Esophagus muscularis mucosa (tissue), 4 donors: ENCODE data around the gene ZNF341. TPM values are rescaled to one million over a fixed set of nuclear protein-coding genes. Genes with fewer than 3 reads are reported as not detected.

ENCODE experiments used
- DNase-seq: peaks from one replicate; pipeline ENCODE4 v3.0.0-alpha.2; 2017; ENCODE audit errors: extremely low spot score
- H3K27ac ChIP-seq, 4 donors: fragments of 200-600 bp; sonication (generic); replicated peaks in 1 of 4; 1 replicate in 3 of 4; 2 replicates in 1 of 4; pipeline ENCODE4 v1.5.1; 2016 to 2019; ENCODE audit warnings: mild to moderate bottlenecking in 1 of 4
- H3K27me3 ChIP-seq, 4 donors: fragments of 200-600 bp; sonication (generic); one replicate each; pipeline versions ENCODE4 v1.5.1 to v1.6.0; 2016 to 2019
- H3K36me3 ChIP-seq, 4 donors: fragments of 200-600 bp; sonication (generic); one replicate each; pipeline ENCODE4 v1.5.1; 2016 to 2019
- H3K4me1 ChIP-seq, 4 donors: fragments of 200-600 bp; sonication (generic); one replicate each; pipeline ENCODE4 v1.5.1; 2016 to 2019
- H3K4me3 ChIP-seq, 4 donors: fragments of 200-600 bp; sonication (generic); 1 replicate in 2 of 4; 2 replicates in 2 of 4; pipeline ENCODE4 v1.5.1; 2016 to 2019; ENCODE audit warnings: mild to moderate bottlenecking in 4 of 4, moderate library complexity in 1 of 4
- H3K9me3 ChIP-seq, 4 donors: fragments of 200-600 bp; sonication (generic); 1 replicate in 3 of 4; 2 replicates in 1 of 4; pipeline ENCODE4 v1.5.1; 2016 to 2019
- CTCF ChIP-seq, 3 experiments: fragments of 200-600 bp in 2 of 3; fragments of 450-650 bp in 1 of 3; sonication (generic) in 2 of 3; IDR thresholded peaks; one replicate each; pipeline ENCODE4 v1.5.1; 2017 to 2019; ENCODE audit warnings: antibody characterized with exemption in 3 of 3, mild to moderate bottlenecking in 2 of 3, moderate library complexity in 1 of 3
- EP300 ChIP-seq: sonication (generic); formaldehyde crosslinking; IDR thresholded peaks from one replicate; pipeline ENCODE4 v1.6.1; 2017; ENCODE audit warnings: antibody characterized with exemption
- POLR2A ChIP-seq: fragments of 450-650 bp; IDR thresholded peaks from one replicate; pipeline ENCODE4 v1.6.1; 2017; ENCODE audit warnings: antibody characterized with exemption, moderate library complexity, mild to moderate bottlenecking, low read depth
- POLR2AphosphoS5 ChIP-seq, 2 donors: sonication (generic); formaldehyde crosslinking; IDR thresholded peaks; one replicate each; pipeline ENCODE4 v1.6.1; 2017; ENCODE audit warnings: antibody characterized with exemption in 2 of 2
- WGBS: methylation state at CpG from one replicate; pipeline ENCODE4 v1.1.5; 2018; 5-methylcytosine and 5-hydroxymethylcytosine counted together
- intact Hi-C: fragments of 100-400 bp; cut with DNase I; formaldehyde crosslinking; loops from one replicate; pipeline ENCODE4 v1.15.1; 2023
- total RNA-seq, 4 donors: library from RNA; depleted of rRNA; stranded (reverse); fragments of >200 nt; gene quantifications; one replicate each; pipeline versions ENCODE4 v1.1.0 to v1.2.1, GENCODE V29; 2016

The ZNF341 gene
- total RNA-seq, 4 donors from 2014 or later, result 1.7 to 4.2 (median 3.4) TPM

- intact Hi-C loops, result no loop called here
- peak overlapping the region; percentile 14 to 80 (median 74) for H3K27ac ChIP-seq
- no peaks in the 10 kb centered on the region for H3K9me3 ChIP-seq
- peaks cover 20 to 35% (median 23%) of the 10 kb centered on the region in 4 donors for H3K4me1 ChIP-seq
- DNase-seq, result no peak
- no peak overlapping the region for H3K4me3 ChIP-seq
- H3K36me3 ChIP-seq, result peaks cover 5 to 30% (median 9%) of the 10 kb centered on the region in 4 donors
- no peaks in the 10 kb centered on the region for H3K27me3 ChIP-seq
- 93% methylated on average over 9 of the region's 12 CpGs for WGBS
- TF ChIP-seq CTCF (IDR thresholded peaks at IDR 0.05) (no peak), POLR2AphosphoS5 (IDR thresholded peaks at IDR 0.05) (no peak), POLR2A (no peak), EP300 (no peak)
These were observed 56.7 kb downstream of the ZNF341 start for GRCh38 chr20:33788351-33789049.

GRCh38 chr20:33789109-33789857 lies 57.5 kb downstream of the ZNF341 start:
- intact Hi-C loops, result no loop called here
- Histone ChIP-seq H3K4me3 (no peak overlapping the region), H3K36me3 (peaks cover 5 to 30% (median 9%) of the 10 kb centered on the region in 4 donors), H3K27me3 (no peaks in the 10 kb centered on the region), H3K9me3 (no peaks in the 10 kb centered on the region), H3K4me1 (peaks cover 23 to 38% (median 27%) of the 10 kb centered on the region in 4 donors), H3K27ac (peak overlapping the region; percentile 57 to 80 (median 74))
- WGBS, result 89% methylated on average over 8 of the region's 11 CpGs
- TF ChIP-seq EP300 (no peak), POLR2AphosphoS5 (IDR thresholded peaks at IDR 0.05) (peak; percentile 51 to 64)
- no peak for DNase-seq

GRCh38 chr20:33789858-33790182 lies 58.0 kb downstream of the ZNF341 start:
- intact Hi-C loops, result no loop called here
- TF ChIP-seq CTCF (IDR thresholded peaks at IDR 0.05), result no peak
- no peak for TF ChIP-seq POLR2AphosphoS5 (IDR thresholded peaks at IDR 0.05)
- TF ChIP-seq POLR2A, result no peak
- no peak for TF ChIP-seq EP300
- H3K9me3 ChIP-seq, result no peaks in the 10 kb centered on the region
- peaks cover 5 to 26% (median 9%) of the 10 kb centered on the region in 4 donors for H3K36me3 ChIP-seq
- 73% methylated on average over 5 of the region's 5 CpGs for WGBS
- peaks cover 23 to 38% (median 27%) of the 10 kb centered on the region in 4 donors for H3K4me1 ChIP-seq
- H3K27me3 ChIP-seq, result no peaks in the 10 kb centered on the region
- DNase-seq, result no peak
- H3K4me3 ChIP-seq, result no peak overlapping the region
- H3K27ac ChIP-seq, result peak overlapping the region; percentile 57 to 80 (median 74)

- 88% methylated on average over 8 of the region's 11 CpGs for WGBS
- peaks cover 23 to 38% (median 27%) of the 10 kb centered on the region in 4 donors for H3K4me1 ChIP-seq
- H3K4me3 ChIP-seq, result no peak overlapping the region
- H3K36me3 ChIP-seq, result peaks cover 5 to 26% (median 9%) of the 10 kb centered on the region in 4 donors
- no peaks in the 10 kb centered on the region for H3K27me3 ChIP-seq
- TF ChIP-seq EP300, result no peak
- TF ChIP-seq POLR2A, result no peak
- no peak for TF ChIP-seq CTCF (IDR thresholded peaks at IDR 0.05)
- TF ChIP-seq POLR2AphosphoS5 (IDR thresholded peaks at IDR 0.05), result no peak
- intact Hi-C loops, result no loop called here
- H3K27ac ChIP-seq, result peak overlapping the region in 1 of 4 donors; percentile 80
- DNase-seq, result no peak
- H3K9me3 ChIP-seq, result no peaks in the 10 kb centered on the region
These were observed 58.8 kb downstream of the ZNF341 start for GRCh38 chr20:33790566-33790965.

GRCh38 chr20:33791021-33791420 lies 59.2 kb downstream of the ZNF341 start:
- no peak overlapping the region for H3K27ac ChIP-seq
- H3K9me3 ChIP-seq, result no peaks in the 10 kb centered on the region
- intact Hi-C loops, result no loop called here
- H3K36me3 ChIP-seq, result peaks cover 5 to 26% (median 9%) of the 10 kb centered on the region in 4 donors
- H3K4me1 ChIP-seq, result peaks cover 23 to 38% (median 27%) of the 10 kb centered on the region in 4 donors
- H3K4me3 ChIP-seq, result no peak overlapping the region
- WGBS, result 97% methylated on average over 23 of the region's 31 CpGs
- no peak for TF ChIP-seq CTCF (IDR thresholded peaks at IDR 0.05)
- no peak for TF ChIP-seq POLR2AphosphoS5 (IDR thresholded peaks at IDR 0.05)
- no peak for TF ChIP-seq EP300
- no peak for TF ChIP-seq POLR2A
- H3K27me3 ChIP-seq, result no peaks in the 10 kb centered on the region
- DNase-seq, result no peak
